GM19239 (cell line): ENCODE measurements around the gene GATM.

Experiments used
- DNase-seq: peaks from one replicate; pipeline ENCODE4 v3.0.0; 2011; ENCODE audit warnings: low spot score; ENCODE audit not compliant: insufficient read length
- FAIRE-seq: peaks from 2 replicates; lab custom pipeline; 2011; peaks lifted over from hg19 to GRCh38; lab: Jason Lieb, UNC

GATM gene

DNA sequence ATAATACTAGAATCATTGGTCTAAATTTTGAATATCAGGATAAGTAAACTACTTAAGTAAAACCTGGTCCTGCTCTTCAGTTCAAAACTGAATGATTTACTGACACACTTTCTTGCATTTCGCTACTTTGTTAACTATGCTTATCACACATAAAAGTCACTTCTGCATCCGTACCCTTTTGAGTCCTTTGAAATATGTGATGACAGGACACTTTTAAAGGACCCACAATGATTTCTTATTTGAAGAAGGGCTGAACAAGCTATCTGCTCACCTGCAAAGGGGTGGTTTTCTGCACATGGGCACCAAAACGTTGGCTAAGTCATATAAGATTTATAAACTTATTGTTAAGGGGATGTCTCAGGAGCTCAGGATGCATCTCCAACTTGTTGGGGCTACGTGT, 15.0 kb downstream of the GATM start:
- FAIRE-seq = no peak

GRCh38 chr15:45362419-45362818, 15.9 kb downstream of the GATM start:
- DNase-seq = no peak
- no peak for FAIRE-seq

More for the DNA sequence above, 15.0 kb downstream of the GATM start:
- no peak for DNase-seq

- FAIRE-seq = no peak
- DNase-seq = no peak
These were observed 16.5 kb downstream of the GATM start for GRCh38 chr15:45361878-45362277.

DNA sequence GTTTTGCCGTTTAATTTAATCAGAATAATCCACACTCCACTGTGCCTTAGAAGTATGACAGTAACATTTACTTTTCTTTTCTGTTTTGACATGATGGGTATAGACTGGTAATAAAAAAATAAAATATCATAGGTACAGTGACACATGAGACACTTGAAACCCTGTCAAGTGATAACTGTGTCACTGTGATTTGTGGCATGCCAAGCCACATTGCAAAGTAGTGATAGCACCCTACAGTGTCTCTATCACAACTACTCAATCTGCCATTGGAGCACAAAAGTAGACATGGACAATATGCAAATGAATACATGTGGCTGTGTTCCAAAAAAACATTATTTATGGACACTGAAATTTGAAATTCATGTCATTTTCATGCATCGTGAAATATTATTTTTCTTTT, 22.5 kb downstream of the GATM start:
- DNase-seq = no peak
- no peak for FAIRE-seq

- no peak for FAIRE-seq
These were observed 23.6 kb downstream of the GATM start for GRCh38 chr15:45354711-45355110.

GRCh38 chr15:45351227-45351626, 27.1 kb downstream of the GATM start:
- no peak for FAIRE-seq
- DNase-seq = no peak

More at GRCh38 chr15:45354711-45355110, 23.6 kb downstream of the GATM start:
- DNase-seq = no peak

- FAIRE-seq (no peak), DNase-seq (no peak)
These were observed 28.7 kb downstream of the GATM start for GRCh38 chr15:45349623-45350022.

DNA sequence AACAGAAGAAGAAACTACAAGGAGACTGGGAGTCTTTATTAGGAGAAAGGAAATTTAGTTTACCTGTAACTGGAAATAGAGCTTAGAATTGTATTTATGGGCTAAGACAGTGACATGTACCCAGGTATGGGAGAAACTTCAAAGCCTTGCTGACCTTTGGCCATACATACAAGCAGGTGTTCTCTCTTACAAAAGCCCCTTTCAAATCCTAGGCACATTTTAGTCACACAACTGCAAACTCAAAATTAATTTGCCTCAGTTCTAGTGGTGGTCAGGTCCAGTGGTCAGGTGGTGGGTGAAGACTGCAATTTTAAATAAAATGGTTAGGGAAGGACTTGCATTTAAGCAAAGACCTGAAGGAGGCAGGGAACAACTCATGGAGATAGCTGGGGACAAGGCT, 30.4 kb downstream of the GATM start:
- no peak for DNase-seq
- FAIRE-seq = no peak

DNA sequence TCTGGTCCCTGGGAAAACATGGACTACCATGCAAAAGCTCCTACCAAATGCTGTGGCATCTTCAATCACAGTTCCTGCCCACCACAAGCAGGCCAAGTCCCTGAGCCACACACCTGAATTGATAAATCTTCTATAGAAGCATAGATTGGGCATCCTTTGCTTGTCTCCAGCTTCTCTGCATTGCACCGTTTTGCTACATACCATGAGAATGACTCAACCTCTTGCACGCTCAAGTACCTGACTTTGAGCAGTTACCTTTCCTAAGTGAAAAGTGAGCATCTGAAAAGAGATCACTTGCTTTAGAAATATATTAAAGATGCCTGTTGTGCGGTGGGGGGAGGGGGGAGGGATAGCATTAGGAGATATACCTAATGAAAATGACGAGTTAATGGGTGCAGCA, 31.3 kb downstream of the GATM start:
- DNase-seq (no peak), FAIRE-seq (no peak)

DNA sequence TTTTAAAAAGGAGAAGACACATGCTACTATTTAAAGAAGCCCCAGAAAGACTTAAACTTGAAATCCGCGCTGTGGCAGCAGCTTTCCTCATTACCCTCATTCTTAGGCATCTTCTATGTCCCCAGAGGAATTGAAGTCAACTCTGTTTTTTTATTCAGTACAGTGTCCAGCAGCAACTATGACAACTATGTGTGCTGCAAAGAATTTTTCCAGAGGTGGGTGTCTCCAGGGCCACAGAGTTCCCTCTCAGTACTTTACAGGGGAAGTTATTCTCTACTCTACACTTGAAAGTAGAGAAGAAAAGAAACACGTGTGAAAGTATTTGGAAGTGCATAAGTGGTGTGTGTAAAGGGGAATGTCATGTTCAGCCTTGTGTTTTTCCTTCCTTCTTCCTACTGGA, 32.0 kb downstream of the GATM start:
- no peak for FAIRE-seq
- no peak for DNase-seq

GRCh38 chr15:45343258-45343860, 35.0 kb downstream of the GATM start:
- FAIRE-seq = no peak

DNA sequence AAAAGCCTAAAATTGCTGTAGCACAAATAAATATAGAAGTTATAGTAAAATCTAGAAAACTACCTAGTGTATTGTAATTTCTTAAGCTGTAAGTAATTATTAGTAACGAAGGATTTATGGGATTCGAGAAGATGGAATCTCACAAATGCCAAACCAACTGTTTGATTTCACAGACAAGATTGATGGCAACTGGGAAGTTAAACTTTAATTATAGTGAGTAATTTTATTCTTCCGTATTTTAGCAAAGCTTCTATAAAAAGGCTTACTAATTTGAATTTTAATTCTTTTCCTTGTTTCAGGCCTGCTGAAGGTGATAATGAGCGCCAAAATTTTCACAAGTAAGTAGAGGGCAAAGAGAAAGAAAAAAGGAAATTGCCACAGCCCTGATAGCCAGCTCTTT, 36.6 kb downstream of the GATM start:
- FAIRE-seq (peak; percentile 37), DNase-seq (no peak)

More at GRCh38 chr15:45343258-45343860, 35.0 kb downstream of the GATM start:
- no peak for DNase-seq

DNA sequence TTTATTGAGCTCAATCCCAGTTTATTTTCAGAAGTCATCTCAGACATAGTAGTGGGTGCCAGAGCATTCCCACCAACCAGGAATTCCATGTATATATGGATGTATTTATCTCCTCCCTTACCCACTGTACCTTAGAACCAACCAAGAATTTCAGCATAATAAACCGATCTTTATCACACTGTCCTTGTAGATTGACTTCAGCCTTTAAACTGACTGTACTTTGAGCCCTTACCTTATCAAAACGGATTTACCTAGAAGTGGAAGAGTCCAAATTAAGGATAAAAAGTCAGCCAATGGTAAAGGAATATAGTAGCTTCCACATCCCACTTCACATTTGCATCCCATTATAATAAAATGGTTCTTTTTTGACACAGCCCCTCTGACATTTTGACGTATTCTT, 37.9 kb downstream of the GATM start:
- no peak for FAIRE-seq
- DNase-seq = no peak

- FAIRE-seq (no peak), DNase-seq (no peak)
These were observed 39.9 kb downstream of the GATM start for GRCh38 chr15:45338417-45338816.

DNA sequence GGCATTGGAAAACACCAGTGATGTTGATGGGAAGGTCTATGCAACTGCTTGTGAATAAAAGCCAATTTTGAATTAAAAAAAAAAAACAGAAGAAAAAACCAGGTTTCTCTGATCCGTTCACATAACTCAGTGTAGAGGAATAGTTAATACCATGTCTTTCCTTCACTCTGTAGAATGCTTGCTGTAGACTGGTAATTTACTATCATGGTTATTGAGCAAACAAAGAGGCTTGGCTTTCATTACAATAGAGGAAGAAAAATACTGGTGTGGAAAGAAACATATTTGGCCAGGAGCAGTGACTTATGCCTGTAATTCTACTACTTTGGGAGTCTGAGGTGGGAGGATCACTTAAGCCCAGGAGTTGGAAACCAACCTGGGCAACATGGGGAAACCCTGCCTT, 41.1 kb downstream of the GATM start:
- DNase-seq (no peak), FAIRE-seq (no peak)

GRCh38 chr15:45333550-45333949, 44.8 kb downstream of the GATM start:
- DNase-seq (no peak), FAIRE-seq (no peak)

- DNase-seq (no peak), FAIRE-seq (no peak)
These were observed 45.6 kb downstream of the GATM start for GRCh38 chr15:45332694-45333093.

DNA sequence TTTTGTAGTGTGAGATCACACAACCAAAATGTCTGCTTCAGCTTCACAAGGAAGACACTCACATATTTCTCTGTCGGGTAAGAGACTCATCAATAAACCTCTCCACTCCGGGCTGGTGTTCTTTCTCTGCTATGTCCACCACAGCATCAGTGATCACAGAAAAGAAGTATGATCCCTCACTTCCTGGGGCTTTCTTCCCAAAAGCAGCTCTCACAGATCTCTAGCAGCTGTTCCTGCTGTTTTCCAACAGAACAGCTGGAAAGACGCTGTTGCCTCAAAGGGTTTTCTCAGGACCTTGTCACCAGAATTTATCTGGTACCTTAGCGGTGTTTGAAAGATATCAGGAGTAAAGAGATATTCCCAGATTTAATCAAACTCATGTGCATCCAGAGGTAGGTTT, 46.4 kb downstream of the GATM start:
- DNase-seq = no peak
- no peak for FAIRE-seq

- FAIRE-seq = no peak
- DNase-seq = no peak
These were observed 49.7 kb downstream of the GATM start for GRCh38 chr15:45328663-45329062.

- DNase-seq = no peak
- FAIRE-seq = no peak
These were observed 51.6 kb downstream of the GATM start for GRCh38 chr15:45326741-45327140.

DNA sequence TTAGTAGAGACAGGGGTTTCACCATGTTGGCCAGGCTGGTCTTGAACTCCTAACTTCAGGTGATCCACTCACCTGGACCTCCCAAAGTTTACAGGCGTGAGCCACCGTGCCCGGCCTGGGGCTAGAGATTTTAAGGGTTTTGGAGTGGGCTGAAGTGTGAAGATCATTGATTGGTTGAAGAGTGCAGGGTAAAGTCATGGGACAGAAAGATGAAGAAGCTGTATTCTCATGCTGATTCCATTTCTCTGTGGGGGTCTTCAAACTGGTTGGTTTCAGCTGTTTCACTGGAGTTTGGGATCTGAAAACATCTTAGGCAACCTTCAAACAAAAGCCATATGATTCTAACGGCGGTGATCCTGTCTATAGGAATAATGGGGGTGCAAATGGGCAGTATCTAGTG, 52.1 kb downstream of the GATM start:
- no peak for DNase-seq
- FAIRE-seq = no peak

DNA sequence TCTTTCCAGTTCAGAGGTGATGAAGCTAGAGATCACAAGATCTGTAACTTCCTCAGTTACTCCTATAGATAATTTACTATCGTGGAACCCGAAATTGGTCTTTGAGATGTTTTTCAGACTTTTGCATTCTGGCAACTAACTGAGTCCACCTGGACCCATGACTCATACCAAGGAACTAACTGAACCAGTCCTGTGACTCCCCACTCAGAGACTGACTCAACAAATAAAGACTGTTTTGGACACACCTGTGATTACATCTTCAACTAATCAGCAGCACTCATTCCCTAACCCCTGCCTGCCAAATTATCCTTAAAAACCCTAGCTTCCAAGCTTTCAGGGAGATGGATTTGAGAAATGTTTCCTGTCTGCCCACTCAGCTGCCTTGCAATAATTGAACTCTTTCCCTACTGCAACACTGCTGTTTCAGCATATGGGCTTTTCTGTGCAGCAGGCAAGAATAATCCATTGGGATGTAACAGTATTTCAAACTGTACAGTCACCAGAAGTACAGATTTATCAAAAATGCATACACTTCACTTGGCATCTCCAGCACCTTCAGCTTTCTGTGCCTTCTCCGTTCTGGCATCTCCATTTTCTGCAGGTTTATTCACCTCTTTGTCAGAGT, 57.7 kb downstream of the GATM start:
- DNase-seq = no peak
- peak; percentile 11 for FAIRE-seq
